Activated CD8-positive, alpha-beta memory T cell treated with anti-CD3 and anti-CD28 coated beads, Interleukin-2, amount 50 U/mL, for 1 hour (primary cell): ENCODE measurements around the gene TEX101.

Source experiments
- DNase-seq: peaks from one replicate; pipeline ENCODE4 v3.0.0-alpha.2; 2020; ENCODE audit errors: extremely low read depth

Gene TEX101

GRCh38 chr19:43447655-43448054 lies 33.0 kb downstream of the TEX101 start:
- DNase-seq = no peak

DNA sequence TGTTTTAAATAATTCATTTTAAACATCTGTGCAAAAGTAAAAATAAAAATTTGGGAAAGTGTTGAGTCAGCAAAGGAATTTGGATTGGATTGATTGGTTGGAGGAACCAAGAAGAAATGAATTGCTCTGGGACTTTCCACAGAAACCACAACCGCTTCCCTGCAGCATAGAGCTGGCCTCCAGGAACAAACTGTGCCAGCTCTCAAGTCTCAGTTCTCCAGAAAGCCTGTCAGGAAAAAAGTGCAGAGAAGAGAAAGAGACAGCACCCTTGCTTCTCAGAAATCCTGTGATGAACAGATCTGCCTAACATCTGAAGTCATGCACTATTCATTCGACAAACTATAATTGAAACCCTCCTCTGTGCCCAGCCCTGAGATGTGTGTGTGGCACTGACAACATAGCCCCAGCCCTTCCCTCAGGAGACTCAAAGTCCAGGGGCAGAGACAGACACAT lies 35.9 kb downstream of the TEX101 start:
- DNase-seq = no peak

DNA sequence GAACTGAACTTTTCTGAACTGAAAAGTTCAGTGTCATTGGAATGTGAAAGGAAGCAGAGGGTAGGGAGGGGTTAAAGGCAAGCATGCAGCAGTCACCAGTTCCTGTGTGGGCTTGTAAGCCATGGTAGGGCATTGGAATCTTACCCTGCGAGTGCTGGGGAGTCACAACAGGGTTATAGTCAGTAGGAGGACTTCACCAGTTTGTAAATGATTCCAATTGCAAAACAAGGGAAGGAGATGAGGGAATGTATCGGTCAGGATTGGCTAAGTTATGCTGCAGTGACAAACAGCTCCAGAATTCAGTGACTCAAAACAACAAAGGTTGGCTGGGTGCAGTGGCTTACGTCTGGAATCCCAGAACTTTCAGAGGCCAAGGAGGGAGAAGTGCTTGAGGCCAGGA lies 37.9 kb downstream of the TEX101 start:
- no peak for DNase-seq

DNA sequence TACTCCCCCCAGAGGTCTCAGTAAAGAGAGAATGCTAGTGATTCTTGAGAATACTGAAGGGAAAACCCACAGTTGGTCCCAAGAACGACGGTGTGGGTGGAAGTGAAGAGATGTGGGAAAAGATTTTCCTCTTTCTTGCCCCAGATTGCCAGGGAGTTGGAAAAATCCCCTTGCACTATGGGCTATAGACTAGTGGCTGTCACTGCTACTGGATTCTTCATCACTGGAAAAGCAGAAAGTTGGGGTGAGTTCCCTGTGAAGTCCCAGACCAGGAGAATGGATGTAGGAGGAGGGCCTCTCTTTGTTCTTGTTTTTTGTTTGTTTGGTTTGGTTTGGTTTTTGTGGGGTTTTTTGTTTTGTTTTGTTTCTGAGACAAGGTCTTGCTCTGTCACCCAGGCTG lies 39.3 kb downstream of the TEX101 start:
- DNase-seq = no peak

DNA sequence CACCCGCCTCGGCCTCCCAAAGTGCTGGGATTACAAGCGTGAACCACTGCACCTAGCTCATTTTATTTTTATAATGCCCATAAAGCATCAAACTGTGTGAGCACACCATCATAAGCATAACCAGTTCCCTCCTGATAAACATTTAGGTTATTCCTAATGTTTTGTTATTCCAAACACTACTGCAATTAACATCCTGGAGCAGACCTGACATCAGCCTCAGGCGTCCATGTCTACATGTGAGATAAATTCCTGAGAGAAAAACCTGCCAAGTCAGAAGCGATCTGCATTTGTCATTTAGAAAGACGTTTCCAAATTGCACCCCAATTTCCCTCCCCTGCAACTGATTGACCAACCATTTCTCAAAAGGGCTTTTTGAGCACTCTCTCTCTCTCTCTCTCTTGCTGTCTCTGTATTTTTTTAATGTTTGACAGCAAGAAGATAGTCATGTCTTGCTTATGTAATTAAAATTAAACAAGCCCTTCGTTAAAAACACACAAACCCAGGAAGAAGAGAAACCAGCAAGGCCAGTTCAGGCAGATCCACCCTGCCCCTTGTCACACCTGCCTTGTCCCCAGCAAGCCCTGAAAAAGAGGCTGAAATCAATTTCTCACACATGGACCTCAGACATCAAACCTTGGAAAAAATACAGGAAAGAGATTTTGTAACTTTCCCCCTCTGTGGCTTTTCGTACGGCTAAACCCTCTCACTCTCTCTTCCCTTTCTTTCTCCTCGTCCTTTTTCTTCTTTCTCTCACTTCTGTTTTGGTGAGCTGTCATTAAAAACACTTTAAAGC lies 40.8 kb downstream of the TEX101 start:
- DNase-seq = no peak

GRCh38 chr19:43457809-43458208 lies 43.1 kb downstream of the TEX101 start:
- DNase-seq = no peak

DNA sequence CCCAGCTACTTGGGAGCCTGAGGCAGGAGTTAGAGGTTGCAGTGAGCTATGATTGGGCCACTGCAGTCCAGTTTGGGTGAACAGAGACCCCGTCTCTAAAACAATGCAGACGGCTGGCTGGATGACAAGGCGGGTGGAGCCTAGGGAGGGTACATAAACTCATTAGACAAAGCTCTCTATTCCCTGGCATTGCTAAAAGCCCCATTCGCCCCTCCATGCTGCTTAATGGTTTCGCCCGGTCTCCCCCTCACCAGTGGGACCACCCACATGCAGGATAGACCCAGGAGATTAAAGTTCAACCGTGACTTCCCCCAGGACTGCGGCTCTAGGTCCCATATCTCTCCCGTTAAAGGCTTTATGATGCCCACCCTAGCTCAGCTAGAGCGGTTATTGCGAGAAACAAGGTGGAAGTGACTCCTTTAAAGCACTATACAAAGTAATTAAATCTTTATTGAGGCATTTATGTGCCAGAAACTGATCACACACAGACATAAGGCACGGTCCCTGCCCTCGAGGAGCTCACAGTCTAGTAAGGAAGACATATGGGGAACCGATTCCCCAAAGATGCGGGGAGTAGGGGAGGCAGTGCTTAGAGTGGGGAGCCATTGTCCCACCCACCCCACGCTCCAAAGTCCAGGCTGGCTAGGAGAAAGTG lies 45.8 kb downstream of the TEX101 start:
- DNase-seq = no peak

DNA sequence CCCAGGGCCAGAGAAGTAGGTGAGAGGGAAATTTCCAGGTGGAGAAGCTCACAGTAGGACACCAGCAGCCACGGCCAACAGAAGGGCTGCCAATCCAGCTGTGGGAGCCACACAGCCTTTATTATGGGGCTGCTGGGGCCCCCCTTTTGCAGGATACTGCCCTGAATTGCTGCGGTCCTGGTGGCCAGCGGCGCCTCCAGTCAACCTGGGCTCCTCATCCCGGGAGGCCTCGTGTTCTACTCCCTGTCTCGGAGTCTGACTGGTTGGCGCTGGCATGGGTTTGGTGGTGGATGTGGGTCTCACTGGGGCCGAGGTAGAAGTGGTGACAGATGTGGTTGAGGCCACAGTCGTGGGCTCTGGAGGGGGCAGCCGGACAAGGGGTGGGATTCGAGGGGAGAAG lies 46.6 kb downstream of the TEX101 start:
- DNase-seq = no peak

GRCh38 chr19:43462383-43462782 lies 47.7 kb downstream of the TEX101 start:
- no peak for DNase-seq

DNA sequence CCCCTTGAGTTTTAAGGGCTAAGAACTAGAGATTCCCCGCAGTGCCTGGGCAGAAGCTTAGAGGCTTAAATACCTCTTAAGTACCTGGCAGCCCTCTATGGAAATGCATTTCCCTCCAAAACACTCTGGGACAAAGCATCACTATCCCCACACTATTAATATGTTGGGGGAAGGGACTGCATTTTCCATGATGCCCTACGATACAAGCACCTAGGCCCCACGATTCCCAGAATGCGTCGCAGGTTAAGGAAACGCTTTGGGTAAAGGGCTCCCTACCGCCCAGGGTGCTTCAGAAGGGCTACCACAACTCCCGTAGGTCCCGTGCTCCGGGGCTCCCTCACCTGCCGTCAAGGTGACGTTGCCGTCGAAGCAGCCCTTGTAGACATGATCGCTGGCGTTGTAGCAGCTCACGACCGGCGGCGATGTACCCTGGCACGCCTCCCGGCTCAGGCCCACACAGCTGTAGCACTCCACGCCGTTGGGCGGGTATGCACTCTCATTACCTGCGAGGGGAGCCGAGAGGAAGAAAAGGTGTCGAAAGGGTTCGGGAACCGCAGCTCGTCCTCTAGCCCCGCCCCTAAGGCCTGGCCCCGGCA lies 48.2 kb downstream of the TEX101 start:
- DNase-seq = no peak

DNA sequence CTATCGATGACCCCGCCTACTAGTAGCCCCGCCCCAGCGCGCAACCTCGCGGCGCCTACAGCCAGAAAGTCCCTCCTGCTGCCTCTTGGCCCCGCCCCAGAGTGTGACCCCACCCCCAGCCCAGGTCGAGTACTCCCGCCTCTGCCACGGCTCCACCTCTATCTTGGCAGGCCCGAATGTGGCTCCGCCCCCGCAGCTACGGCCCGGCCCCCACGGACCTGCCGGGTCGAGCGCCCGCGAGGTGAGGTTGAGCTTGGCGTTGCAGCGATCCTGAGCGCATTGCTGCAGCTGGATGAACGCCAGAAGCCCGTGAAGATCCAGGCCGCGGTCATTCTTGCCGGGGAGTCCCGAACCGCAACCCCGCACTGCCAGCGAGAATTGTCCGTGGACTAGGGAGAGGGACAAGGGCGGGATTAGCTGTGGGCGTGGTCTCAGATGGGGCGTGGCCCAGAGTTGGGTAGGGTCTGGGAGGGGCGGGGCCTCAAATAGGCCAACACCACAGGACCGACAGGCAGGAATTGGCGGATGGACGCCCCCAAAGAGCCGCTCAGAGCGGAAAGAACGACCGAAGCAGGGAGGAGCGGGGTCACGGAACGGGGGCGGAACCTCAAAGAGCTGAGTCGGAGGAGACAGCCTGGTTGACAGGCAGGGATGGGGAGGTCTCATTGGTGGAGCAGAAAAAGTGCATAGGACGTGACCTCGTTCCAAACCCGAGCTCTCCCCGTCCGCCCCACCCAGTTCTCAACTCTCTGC lies 48.9 kb downstream of the TEX101 start:
- peak; percentile 99 for DNase-seq

DNA sequence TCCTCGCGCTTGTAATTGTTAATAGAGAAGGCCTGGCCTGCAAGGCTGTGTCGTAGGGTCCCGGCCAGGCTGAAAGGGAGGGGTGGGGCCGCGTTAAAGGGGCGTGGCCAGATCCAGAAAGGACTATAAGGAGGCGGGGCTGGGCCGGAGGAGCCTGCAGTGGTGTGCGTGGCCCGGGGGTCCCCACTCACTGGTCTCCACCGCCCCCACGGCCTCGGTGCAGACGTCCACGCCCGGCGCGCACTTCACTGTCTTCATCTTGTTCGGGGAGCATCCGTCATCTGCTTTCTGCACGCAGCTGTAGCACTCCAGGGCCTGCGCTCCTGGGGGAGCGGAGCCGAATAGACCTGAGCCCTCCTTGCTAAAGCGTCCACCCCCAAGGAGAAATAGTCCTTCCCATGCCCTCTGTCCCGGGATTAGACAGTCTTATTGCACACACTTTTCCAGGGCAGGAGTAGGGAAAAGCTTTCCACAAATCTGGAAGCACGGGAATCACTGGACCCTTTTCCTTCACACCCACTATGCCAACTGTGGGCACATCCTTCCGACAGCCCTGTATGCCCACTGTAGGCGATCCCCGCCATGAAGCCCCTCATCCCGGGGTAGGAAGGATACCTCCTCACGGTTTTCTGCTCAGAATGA lies 49.6 kb downstream of the TEX101 start:
- no peak for DNase-seq

DNA sequence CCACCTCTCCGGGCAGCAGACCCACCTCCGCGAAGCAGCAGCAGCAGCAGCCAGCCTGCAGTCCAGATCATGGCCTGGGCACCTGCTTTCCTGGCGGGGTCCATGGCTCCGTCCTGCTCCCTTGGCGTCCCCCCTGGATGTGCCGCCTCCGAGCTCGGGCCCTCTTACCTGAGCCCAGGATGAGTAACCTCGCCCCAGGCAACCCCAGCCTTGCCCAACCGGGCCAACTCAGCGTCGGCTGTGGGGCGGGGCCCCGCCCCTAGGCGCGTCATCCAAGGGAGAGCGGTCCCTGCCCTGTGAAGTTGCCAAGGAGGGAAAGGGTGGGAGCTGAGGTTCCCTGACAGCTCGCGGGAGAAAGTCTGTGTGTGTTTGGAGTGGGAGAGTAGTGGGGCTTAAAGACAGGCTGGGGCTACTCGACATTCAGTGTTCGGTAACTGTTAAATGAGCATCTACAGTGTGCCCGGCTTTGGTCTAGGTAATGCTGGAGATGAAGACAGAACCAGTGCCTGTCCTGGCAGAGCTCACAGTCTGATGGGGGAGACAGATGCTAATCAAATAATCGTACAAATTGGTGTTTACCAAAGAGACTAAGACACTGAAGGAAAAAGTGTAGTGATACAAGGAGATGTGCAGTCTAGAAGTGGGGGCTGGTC lies 50.9 kb downstream of the TEX101 start, which contains the start of gene LYPD3:
LYPD3 (minus strand) TSS at position 141 of the 653 bp plus-strand sequence; CDS start at position 104, 37 bp downstream.
- no peak for DNase-seq

DNA sequence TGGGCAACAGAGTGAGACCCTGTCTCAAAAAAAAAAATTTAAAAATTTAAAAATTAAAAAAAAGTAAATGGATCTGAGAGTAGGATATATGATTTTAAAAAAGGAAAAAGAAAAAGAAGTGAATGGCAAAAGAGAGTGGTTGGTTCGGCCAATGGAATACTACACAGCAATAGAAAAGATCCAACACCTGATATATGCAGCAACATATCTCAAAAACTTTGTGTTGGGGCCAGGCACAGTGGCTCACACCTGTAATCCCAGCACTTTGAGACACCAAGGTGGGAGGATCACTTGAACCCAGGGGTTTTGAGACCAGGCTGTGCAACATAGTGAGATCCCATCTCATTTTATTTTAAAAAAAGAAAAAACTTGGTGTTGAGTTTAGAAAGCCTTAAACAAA lies 52.1 kb downstream of the TEX101 start:
- no peak for DNase-seq

GRCh38 chr19:43467276-43467675 lies 52.6 kb downstream of the TEX101 start:
- no peak for DNase-seq

GRCh38 chr19:43467730-43468129 lies 53.0 kb downstream of the TEX101 start:
- DNase-seq = no peak
